Memory B cell (primary cell): ENCODE results near the gene NRXN3.

Experiments
- ATAC-seq: fragments of 150-1000 bp; cut with Tn5 transposase; 2 replicates; pipeline ENCODE4 v1.10.0; 2021; ENCODE audit warnings: low read depth, mild to moderate bottlenecking, moderate library complexity
- DNase-seq, 2 donors: peaks; one replicate each; pipeline ENCODE4 v3.0.0; 2022; ENCODE audit warnings: low spot score in 2 of 2
- H3K27ac Mint-ChIP-seq: one replicate; pipeline ENCODE4 v1.8.0; 2022; ENCODE audit warnings: mild to moderate bottlenecking, moderate library complexity, mixed read lengths
- H3K27me3 Mint-ChIP-seq: one replicate; pipeline ENCODE4 v1.8.0; 2022; ENCODE audit warnings: mixed read lengths
- H3K36me3 Mint-ChIP-seq: one replicate; pipeline ENCODE4 v1.8.0; 2022; ENCODE audit warnings: mild to moderate bottlenecking, mixed read lengths
- H3K4me1 Mint-ChIP-seq: one replicate; pipeline ENCODE4 v1.8.0; 2022; ENCODE audit warnings: mixed read lengths
- H3K4me3 Mint-ChIP-seq: one replicate; pipeline ENCODE4 v1.8.0; 2022; ENCODE audit warnings: mild to moderate bottlenecking, moderate library complexity, mixed read lengths
- H3K9me3 Mint-ChIP-seq: one replicate; pipeline ENCODE4 v1.8.0; 2022; ENCODE audit warnings: mixed read lengths

The NRXN3 gene

DNA sequence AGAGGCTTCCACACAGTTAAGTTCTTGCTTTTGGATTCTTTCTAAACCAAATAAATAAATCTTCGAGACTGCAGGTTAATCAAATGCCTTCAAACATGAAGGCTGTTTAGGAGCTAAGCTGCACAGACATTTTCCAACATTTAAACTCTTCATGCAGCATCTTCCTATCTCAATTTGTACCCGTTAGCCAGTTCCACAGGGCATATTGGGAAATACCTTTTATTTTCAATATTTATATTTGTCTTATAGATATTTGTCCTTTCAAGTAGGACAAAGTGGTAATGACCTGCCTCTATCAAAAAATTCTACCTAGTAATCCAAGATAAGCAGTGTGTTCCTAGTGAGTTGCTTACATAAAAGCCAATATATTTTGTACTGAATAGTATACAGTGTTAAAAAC is 1667.5 kb downstream of the NRXN3 start:
- no peaks in the 10 kb centered on the region for H3K27me3 Mint-ChIP-seq
- H3K27ac Mint-ChIP-seq = no peak overlapping the region
- H3K4me1 Mint-ChIP-seq = no peaks in the 10 kb centered on the region
- ATAC-seq (no peak), DNase-seq (no peak)
- H3K9me3 Mint-ChIP-seq = no peaks in the 10 kb centered on the region
- no peaks in the 10 kb centered on the region for H3K36me3 Mint-ChIP-seq
- no peak overlapping the region for H3K4me3 Mint-ChIP-seq

DNA sequence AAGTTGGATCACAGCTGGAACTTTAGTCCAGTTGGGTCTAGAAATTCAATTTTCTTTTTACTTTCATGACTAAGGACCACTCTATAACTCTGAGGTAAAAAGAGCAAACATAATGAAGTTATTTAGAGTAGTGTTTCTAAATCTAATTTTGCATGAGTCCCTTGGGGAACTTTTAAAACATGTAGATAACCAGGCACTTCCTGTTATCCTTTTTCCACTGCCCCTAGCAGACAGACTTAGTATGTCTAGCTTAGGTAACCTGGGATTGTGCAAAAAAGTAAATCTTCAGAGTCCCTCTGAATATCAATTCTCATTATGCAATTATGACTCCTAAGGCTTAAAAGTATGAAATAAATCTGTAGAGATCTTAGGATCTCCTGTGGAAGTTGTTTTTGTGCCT is 1669.9 kb downstream of the NRXN3 start:
- Mint-ChIP-seq H3K27ac (no peak overlapping the region), H3K4me1 (no peaks in the 10 kb centered on the region), H3K4me3 (no peak overlapping the region), H3K9me3 (peaks cover 2% of the 10 kb centered on the region), H3K36me3 (no peaks in the 10 kb centered on the region), H3K27me3 (no peaks in the 10 kb centered on the region)
- DNase-seq (no peak), ATAC-seq (no peak)

DNA sequence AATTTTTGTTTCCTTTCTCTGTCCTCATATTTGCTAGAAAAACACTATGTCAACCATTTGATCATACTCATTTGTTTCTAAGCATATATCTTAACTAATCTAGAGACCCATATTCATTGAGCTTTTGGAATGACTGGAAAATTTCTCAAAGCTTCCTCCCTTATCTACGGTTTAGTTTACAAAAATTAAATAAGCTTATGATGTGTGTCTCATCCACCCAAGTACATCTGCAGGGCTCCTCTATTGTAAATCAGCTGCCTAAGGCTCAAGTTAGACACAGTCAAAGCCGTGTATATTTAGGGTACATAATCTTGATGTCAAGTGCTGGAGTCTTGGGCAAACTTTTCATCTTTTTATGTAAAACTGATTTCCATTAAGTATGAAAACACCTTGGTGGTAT is 1670.7 kb downstream of the NRXN3 start:
- ATAC-seq = no peak
- no peak overlapping the region for H3K27ac Mint-ChIP-seq

DNA sequence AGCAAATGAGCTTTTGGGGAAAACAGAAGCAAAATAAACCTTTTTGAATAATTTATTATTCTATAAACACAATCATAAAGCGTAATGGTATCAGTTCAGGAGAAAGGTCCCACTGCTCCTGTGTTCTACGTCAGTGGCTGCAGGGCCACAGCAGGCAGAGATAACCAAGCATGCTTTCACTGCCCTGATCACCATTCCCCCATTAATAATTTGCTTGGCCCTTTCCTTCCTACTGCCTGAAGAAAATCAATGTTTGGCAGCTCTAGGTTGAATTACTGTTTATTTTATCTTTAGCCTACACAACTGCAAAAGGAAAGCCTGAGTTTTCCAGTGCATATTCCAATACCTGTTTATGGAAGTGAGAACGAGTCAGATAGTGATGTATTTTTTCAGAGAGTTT is 1671.3 kb downstream of the NRXN3 start:
- DNase-seq (no peak), ATAC-seq (no peak)
- Mint-ChIP-seq H3K9me3 (peaks cover 3% of the 10 kb centered on the region), H3K27me3 (no peaks in the 10 kb centered on the region), H3K36me3 (no peaks in the 10 kb centered on the region), H3K4me3 (no peak overlapping the region), H3K4me1 (no peaks in the 10 kb centered on the region), H3K27ac (no peak overlapping the region)

More for the DNA sequence above, 1670.7 kb downstream of the NRXN3 start:
- Mint-ChIP-seq H3K4me3 (no peak overlapping the region), H3K27me3 (no peaks in the 10 kb centered on the region), H3K4me1 (no peaks in the 10 kb centered on the region), H3K36me3 (no peaks in the 10 kb centered on the region), H3K9me3 (peaks cover 3% of the 10 kb centered on the region)
- DNase-seq = no peak

DNA sequence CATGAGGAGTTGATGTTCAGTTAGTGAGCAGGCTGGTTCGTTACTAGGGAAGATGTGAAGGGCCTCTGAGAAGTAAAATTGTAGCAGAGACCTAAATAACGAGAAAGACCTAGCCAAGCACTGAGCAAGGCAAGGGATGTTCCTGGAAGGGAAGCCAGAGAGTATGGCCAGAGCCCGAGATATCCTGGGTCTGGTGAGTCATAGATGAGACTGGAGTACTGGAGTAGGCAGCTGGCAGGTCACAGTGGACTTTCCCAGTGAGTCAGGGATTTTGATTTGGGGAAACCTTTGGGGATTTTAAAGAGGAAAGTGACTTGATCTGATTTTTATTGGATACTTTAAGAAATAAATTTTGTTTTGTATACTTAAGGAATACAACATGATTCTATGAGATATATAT is 1672.1 kb downstream of the NRXN3 start:
- Mint-ChIP-seq H3K27ac (no peak overlapping the region), H3K4me3 (no peak overlapping the region), H3K9me3 (peaks cover 3% of the 10 kb centered on the region), H3K4me1 (no peaks in the 10 kb centered on the region), H3K27me3 (no peaks in the 10 kb centered on the region), H3K36me3 (no peaks in the 10 kb centered on the region)
- DNase-seq (no peak), ATAC-seq (no peak)

DNA sequence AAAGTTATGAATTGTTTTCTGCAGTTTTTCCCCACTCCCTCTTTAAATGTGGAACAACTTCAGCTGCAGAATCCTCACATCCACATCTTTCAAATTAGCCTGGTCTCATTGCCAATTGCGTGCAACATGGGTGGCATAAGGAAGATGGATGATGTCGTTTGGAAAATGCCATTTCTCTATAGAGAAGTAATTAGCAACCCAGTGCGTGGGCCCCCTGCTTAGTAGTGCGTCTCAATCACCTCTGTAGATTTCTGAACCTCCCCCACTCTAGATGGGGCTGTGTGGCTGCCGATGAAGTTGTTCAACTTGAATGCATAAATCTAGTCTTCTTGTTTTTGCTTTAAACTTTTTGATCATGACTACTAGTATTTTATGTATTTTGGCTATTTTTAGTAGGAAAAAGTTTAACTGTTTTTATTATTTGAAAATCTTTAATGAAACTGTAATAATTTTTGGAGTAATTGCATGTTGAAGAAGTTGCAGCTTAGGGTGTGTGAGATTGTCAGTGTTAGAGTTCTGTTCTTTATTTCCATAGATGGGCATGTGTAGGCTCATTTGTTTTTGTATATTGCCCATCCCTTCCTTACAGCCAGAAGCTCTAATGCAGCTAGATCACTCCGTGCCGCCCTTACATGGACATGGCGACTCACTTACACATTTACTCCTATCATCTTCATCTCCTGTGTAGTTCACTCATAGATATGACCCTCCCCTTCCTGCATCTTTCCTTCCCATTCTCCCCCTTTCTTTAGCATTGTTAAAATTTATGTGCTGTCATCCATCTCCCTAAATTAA is 1683.0 kb downstream of the NRXN3 start:
- no peak for ATAC-seq
- Mint-ChIP-seq H3K9me3 (peaks cover 3% of the 10 kb centered on the region), H3K27ac (no peak overlapping the region), H3K4me1 (no peaks in the 10 kb centered on the region), H3K27me3 (no peaks in the 10 kb centered on the region), H3K4me3 (no peak overlapping the region), H3K36me3 (no peaks in the 10 kb centered on the region)
- DNase-seq = no peak

DNA sequence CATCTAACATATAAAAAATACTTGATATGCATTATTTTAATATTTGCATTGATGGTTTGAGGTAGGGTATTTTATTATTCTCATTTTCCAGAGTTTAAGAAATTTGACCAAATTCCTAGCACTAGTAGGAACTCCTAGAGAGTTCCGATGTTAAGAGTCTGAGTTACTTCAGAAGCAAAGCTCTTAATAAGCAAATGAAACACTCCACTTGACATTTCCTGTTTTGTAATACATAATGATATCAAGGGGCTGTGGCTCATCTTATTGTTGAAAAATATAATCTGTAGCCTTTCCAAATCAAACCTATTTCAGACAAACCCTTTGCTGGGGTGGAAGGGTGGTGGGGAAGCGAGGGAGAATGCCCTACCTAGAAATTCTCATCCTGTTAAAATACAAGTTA is 1685.6 kb downstream of the NRXN3 start:
- Mint-ChIP-seq H3K9me3 (peaks cover 3% of the 10 kb centered on the region), H3K4me3 (no peak overlapping the region), H3K27me3 (no peaks in the 10 kb centered on the region), H3K4me1 (no peaks in the 10 kb centered on the region), H3K27ac (no peak overlapping the region), H3K36me3 (no peaks in the 10 kb centered on the region)
- DNase-seq (no peak), ATAC-seq (no peak)

DNA sequence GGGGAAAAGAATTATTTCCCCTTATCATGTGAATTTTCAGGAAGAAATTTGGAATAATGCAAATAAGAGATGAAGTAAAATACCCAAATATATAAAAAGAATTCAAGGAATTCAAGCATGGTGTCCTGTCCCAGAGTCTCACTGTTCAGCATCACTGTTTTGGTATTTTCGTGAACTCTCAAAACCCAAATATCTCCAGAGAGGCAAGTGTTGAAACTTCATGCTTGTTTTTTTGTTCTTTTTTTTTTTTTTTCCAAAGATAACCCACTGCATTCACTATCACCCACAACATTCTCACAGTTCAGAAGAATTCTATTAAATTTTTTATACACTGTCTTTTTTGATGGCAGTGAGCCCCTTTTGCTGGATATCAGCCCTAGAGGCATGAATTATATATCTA is 1686.2 kb downstream of the NRXN3 start:
- H3K4me3 Mint-ChIP-seq = no peak overlapping the region
- peaks cover 3% of the 10 kb centered on the region for H3K9me3 Mint-ChIP-seq

DNA sequence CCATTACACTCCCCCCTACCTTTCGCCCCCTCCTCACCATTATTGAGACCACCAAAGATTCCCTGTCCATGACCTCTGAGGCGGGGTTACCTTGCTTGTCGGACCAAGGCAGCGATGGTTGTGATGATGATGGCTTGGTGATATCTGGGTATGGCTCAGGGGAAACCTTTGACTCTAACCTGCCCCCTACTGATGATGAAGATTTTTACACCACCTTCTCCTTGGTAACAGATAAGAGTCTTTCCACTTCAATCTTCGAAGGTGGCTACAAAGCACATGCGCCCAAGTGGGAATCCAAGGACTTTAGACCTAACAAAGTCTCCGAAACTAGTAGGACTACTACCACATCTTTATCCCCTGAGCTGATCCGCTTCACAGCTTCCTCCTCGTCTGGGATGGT is 1690.9 kb downstream of the NRXN3 start:
- no peak for ATAC-seq
- Mint-ChIP-seq H3K27ac (no peak overlapping the region), H3K9me3 (peaks cover under 1% of the 10 kb centered on the region), H3K36me3 (no peaks in the 10 kb centered on the region), H3K27me3 (no peaks in the 10 kb centered on the region), H3K4me1 (no peaks in the 10 kb centered on the region), H3K4me3 (no peak overlapping the region)
- DNase-seq = no peak

More for the DNA sequence above, 1686.2 kb downstream of the NRXN3 start:
- H3K4me1 Mint-ChIP-seq = no peaks in the 10 kb centered on the region
- no peaks in the 10 kb centered on the region for H3K27me3 Mint-ChIP-seq
- H3K36me3 Mint-ChIP-seq = no peaks in the 10 kb centered on the region
- H3K27ac Mint-ChIP-seq = no peak overlapping the region
- no peak for DNase-seq
- no peak for ATAC-seq

DNA sequence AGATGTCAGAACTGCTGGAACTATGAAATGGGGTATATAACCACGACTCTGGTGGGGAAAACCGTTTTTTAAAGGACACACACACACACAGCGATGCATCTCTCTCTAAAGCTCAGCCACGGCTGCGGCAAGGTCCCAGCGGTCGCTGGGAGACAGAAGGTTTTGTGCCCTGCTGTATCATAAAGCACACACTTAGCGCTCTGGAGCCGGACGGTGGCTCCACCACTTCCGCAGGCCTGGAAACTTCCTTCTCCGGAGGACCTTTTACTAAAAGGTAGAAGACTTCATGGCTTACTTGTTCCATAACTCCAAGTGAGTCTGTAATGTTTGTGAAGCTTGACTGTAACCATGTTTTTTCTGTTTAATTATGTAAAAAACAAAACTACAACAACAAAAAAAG is 1691.9 kb downstream of the NRXN3 start:
- Mint-ChIP-seq H3K36me3 (no peaks in the 10 kb centered on the region), H3K27ac (no peak overlapping the region), H3K27me3 (no peaks in the 10 kb centered on the region), H3K9me3 (peaks cover 3% of the 10 kb centered on the region), H3K4me1 (no peaks in the 10 kb centered on the region), H3K4me3 (no peak overlapping the region)
- DNase-seq (no peak), ATAC-seq (no peak)

DNA sequence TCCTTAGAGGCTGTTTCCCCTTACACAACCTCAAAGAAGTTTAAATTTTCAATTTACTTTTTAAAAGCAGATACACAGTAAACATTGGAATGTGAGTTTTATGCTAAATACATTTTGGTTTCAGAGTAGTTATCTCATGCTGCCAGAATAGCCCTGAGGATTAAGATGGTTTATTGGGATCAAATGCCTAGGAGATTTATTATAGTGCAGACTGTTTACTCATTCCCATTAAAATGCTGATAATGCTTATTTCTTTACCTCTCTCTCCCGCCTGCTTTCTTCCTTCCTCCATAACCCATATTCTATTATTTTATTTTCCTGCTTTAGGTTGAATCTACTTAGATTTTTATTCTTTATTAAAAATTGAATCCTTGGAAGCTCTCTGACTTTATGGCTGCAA is 1701.0 kb downstream of the NRXN3 start:
- Mint-ChIP-seq H3K27ac (no peak overlapping the region), H3K4me3 (no peak overlapping the region), H3K36me3 (no peaks in the 10 kb centered on the region), H3K9me3 (peaks cover 7% of the 10 kb centered on the region), H3K4me1 (no peaks in the 10 kb centered on the region), H3K27me3 (no peaks in the 10 kb centered on the region)
- DNase-seq = no peak
- no peak for ATAC-seq

DNA sequence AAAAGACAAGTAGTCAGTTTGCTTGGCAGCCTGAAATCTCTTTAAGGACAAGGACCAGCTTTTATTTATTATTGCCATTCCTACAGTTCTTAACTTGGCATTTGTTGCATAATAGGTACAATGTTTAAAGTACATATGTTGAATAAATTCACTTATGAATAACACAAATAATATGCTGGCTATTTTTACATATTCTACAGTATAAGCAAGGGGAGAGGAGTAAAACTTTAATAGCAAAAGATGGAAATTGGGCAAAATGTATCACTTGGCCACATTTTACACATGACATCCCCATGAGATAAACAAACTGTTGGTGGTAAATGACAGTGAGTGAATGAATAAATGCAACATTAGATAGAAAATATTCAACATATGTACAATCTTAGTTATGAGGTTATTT is 1708.1 kb downstream of the NRXN3 start:
- Mint-ChIP-seq H3K4me3 (no peak overlapping the region), H3K36me3 (no peaks in the 10 kb centered on the region), H3K4me1 (no peaks in the 10 kb centered on the region), H3K27me3 (no peaks in the 10 kb centered on the region), H3K9me3 (peaks cover 7% of the 10 kb centered on the region), H3K27ac (no peak overlapping the region)
- ATAC-seq = no peak
- DNase-seq = no peak

DNA sequence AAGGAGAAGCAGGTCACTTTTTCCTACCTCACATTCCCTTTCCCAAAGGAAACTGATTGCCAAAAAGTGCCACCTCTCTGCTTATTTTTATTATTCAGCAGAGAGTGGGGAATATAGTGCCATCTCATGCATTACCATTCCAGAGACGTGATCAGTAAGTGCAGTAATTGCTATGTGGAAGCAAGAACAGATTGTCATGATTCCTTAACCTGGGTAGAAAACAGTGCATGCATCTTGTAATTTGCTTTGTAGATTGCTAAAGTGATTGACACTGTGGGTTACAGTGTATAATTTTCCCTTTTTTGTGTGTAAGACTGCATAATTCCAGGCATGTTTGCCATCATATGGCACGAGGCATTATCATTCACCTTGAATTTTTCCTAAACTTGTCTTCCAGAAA is 1708.6 kb downstream of the NRXN3 start:
- Mint-ChIP-seq H3K4me3 (no peak overlapping the region), H3K9me3 (peaks cover 7% of the 10 kb centered on the region), H3K27ac (no peak overlapping the region), H3K27me3 (no peaks in the 10 kb centered on the region), H3K36me3 (no peaks in the 10 kb centered on the region), H3K4me1 (no peaks in the 10 kb centered on the region)
- no peak for ATAC-seq
- DNase-seq = no peak

DNA sequence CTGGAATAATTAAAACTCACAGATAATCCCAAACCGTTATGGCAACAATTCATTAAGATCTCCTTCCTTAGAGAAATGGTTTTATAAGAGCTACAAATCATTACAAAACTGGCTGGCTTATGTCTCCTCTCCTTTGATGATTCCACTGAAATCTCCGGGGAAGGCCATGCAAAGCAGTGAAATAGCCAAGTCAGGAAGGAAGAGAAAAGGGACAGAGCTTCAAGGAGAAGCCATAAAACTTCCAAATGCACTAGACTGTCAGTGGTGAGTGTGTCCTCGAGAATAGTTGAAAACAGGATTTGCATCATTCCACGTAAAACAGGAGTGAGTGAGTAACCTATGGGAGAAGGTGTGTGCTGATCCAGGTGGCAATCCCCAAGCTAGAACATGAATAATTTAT is 1711.1 kb downstream of the NRXN3 start:
- DNase-seq = no peak
- Mint-ChIP-seq H3K9me3 (peaks cover 3% of the 10 kb centered on the region), H3K27me3 (no peaks in the 10 kb centered on the region), H3K4me3 (no peak overlapping the region), H3K4me1 (no peaks in the 10 kb centered on the region), H3K27ac (no peak overlapping the region), H3K36me3 (no peaks in the 10 kb centered on the region)
- ATAC-seq = no peak

DNA sequence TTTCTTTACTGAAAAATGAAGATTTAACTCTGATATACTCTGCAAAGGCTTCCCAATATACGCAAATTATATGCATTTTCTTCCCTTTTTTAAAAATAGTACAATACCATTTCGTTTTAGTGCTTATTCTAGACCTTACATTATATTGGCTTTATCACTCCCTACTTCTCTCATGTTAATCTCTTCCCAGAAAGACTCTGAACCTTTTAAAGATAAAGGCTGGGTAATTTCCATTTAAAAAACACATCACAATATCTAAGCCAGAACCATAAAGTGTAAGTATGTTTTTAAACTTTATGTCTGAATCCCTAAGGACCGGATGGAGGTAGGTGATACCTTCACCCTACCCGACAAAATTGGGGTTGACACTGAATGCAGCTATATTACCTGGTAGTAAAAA is 1720.4 kb downstream of the NRXN3 start:
- Mint-ChIP-seq H3K36me3 (no peaks in the 10 kb centered on the region), H3K9me3 (peaks cover 2% of the 10 kb centered on the region), H3K4me3 (no peak overlapping the region), H3K27ac (no peak overlapping the region), H3K4me1 (no peaks in the 10 kb centered on the region), H3K27me3 (no peaks in the 10 kb centered on the region)
- ATAC-seq = no peak
- no peak for DNase-seq
